ENCODE data around the gene NOTCH4. TPM values are rescaled to one million over a fixed set of nuclear protein-coding genes. Genes with fewer than 3 reads are reported as not detected.

NOTCH4 gene
- total RNA-seq = 0.77 and 0.79 TPM in 2 replicates

DNA sequence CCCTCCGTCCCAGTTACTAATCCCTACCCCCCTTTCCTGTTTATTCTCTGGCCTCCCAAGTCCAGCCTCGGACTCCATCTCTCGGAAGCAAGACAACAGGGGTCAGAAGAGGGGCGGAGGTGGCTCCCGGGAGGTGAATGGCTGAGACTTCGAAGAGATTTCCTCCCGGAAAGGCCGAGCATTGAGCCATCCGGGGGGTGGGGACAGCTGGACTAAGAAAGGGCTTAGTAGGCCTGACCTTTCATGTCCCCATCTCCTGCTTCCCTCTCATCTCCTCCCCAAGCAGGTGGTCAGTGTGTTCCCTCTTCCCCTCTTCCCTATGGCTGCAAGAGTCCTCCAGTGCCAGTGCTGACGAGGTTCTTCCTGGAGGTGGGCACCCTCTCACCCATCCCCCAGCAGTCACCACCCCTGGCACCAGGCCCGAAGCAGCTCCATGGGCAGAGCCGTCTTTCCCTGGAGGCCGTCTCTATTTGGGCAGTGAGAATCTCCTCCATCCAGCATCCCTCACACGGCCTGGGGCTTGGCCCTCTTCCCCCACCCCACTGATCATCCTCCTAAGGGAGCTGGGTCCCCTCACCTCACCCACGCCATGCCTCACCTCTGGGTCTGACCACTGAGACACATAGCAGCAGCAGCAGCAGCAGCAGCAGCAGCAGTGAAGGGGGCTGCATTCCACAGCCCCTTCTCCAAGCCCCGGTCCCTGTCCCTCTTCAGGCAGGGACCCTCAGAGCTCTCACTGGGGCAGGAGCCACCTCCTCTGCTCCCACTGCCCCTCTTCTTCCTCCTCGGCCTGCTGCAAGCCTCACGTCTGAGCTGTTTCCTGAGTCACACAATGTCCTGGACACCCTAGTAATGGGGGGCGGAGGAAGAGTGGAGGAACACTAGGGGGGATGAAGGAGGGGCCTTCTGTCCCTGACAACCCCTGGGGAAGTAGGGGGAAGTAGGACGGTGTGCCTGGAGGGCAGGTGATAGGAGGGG, at the start of gene NOTCH4:
NOTCH4 (minus strand) TSS at position 810 of the 978 bp plus-strand sequence; CDS start at position 671, 139 bp downstream.

GRCh38 chr6:32192608-32193039, 31.2 kb downstream of the NOTCH4 start, which contains the start of gene GPSM3:
Gene GPSM3, minus strand, starts transcription at chr6:32192643. Its CDS starts 130 bp downstream, at chr6:32192513.

DNA sequence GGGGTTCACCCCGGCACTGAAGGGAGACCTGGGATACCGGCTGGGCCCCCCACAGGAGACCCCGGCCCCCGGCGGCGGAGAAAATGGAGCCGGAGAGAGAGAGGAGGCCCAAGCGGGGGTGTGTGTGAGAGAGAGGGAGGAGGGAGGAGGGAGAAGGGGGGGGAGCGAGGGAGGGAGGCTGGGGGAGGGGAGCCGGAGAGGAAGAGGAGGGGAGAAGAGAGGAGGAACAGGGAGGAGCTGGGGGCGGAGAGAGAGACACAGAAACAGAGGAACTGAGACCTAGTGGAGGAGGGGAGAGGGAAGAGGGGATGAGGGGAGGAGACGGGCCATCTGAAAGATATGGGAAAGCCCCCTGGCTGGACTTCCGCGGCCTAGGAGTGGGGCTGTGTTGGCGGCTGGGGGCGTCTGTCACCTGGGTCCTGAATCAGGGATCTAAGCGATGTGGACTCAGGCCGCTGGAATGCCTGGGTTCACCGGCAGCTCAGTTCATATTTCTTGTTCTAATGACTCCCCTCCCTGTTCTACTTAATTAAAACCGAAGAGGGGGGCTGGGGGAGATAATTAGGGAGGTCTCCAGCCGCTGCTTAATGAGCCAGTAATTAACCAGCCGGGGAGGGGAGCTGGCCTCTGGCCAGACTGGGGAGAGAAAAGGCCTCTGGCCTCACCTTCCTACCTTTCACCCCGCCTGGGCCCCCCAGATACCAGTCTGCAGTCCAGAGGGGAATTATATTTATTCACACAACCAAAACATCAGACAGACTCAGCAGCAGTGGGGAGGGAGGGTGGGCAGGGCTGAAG, 33.6 kb downstream of the NOTCH4 start, which contains the start of gene PBX2:
PBX2 (minus strand) TSS at position 149 of the 798 bp plus-strand sequence. CDS start 287 bp downstream, outside the sequence.

GRCh38 chr6:32184084-32184640, 39.7 kb downstream of the NOTCH4 start, which contains the start of gene AGER:
Gene AGER, minus strand, starts transcription at chr6:32184253. Its CDS starts 31 bp downstream, at chr6:32184222.

DNA sequence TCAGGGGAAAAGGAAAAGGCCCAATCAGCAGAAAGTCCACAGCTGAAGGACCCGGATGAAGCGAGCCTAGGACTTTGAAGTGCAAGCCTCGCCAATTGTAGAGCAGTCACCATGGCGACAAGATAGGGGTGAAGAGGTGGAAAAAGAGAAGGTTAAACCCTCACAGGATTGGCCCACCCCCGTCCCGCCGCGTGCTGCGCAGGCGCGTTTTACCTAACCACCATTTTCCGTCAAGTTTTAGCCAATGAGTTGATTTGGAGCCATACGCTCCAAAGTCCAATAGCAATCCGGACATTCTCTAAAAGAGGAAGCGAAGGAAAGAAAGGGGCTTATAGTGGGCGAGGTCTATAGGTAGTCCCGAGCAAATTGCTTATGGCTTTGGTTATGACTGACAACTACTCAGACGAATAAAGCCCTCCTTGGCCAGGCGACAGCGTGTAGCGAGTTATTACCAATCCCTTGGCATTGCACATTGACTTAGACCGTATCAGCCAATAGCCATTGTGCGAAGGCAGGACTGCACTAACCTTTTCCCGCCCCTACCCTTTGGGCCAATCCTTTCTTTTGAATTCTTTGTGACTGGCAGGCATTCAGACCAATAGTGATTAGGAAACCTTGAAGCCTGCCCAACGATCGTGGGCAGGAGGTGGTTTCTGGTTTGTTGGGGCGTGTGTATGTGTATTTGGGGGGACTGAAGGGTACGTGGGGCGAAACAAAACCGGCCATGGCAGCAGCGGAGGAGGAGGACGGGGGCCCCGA, 45.9 kb downstream of the NOTCH4 start, which contains the start of gene RNF5:
RNF5 (plus strand) TSS at position 618 of the 759 bp plus-strand sequence; CDS start at position 725, 107 bp downstream.

DNA sequence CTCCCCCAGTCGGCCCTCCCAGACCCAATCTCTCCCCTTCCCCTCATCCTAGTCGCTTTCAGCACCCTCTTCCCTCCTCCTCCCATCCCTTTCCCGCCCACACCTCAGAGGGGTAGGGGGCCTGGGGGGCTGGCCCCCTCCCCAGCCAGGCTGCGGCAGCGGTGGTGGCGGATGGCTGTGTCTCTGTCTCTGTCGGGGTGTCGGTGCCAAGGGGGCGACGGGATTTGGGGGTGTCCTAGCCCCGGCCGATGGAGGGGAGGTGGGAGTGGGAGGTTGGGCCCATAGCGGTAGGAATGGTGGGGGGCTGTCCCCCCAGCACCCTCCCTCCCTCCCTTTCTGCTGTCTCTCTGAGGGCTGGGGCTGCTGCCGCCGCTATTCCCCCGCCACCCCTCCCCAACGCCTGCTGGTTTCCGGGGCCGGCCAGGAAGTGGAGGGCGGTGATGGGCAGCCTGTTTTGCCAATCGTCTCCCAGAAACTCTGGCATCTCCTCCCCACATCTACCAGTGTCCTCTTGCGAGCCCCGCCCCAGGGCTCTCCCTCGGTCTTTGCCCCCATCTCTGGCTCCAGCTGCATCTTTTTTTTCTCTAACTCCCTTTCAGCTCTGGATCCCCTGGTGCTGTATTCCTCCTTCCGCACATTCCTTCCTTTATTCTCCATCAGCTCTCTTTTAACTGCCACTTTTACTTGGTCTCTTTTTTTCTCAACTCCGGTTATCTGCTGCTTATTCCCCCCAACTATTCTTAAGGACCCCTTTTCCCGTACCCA, 48.0 kb downstream of the NOTCH4 start, which contains the start of gene AGPAT1:
AGPAT1 (minus strand) TSS at position 374 of the 765 bp plus-strand sequence. CDS start 4,588 bp downstream, outside the sequence.

GRCh38 chr6:32164295-32164694, 59.6 kb downstream of the NOTCH4 start, which contains the start of gene EGFL8:
Gene EGFL8, plus strand, starts transcription at chr6:32164595. Its CDS starts 1,571 bp downstream, at chr6:32166166.

GRCh38 chr6:32153564-32154513, 70.0 kb downstream of the NOTCH4 start, which contains the start of gene PPT2:
Gene PPT2, plus strand, starts transcription at chr6:32154141. Its CDS starts 454 bp downstream, at chr6:32154595.

DNA sequence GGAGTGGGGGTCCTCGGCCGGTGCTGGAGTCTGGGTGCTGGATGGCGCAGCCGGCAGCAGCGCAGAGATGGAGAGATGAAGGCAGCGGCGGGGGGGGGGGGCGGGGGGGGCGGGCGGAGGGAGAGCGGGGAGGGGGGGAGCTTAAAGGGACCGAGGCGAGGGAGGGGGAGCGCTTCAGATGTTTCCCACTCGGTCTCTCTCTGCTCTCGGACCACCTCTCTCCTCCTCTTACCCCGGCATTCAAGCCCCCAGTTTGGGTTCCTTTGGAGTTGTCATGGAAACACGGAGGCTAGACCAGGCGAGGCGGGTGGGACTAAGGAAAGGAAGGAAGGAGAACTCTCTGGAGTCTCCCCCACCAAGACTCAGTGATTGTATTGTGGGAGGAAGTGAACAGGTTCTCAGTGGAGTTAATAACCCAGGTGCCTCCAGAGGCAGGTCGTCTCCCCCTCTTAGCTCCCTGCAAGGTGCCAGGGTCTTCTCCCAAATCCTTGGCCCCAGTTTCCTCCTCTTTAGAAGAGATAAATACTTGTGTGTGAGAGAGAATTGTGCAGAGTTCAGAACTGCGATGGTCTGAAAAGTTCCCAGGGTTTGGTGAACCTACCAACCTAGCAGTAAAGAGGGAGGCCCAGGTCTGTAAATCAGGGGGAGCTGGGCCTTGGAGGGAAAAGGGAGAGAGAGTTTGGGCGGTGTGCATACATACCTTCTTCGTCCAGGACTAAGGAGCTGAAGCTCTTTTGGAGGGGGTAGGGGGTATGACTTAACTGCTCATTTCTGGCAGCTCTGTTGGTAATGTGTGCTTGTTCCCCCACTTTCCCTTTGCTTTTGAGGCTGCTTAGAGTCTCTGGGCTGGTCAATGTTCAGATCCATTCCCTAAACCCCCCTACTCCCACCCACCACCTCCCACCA, 71.8 kb downstream of the NOTCH4 start, which contains the start of gene PRRT1:
PRRT1 (minus strand) TSS at position 77 of the 906 bp plus-strand sequence. CDS start 112 bp downstream, outside the sequence.

Other genes starting within 250 kb of the NOTCH4 start
- 13.1 and 13.6 TPM in 2 replicates for gene C4A, start 242.0 kb downstream of the NOTCH4 start, total RNA-seq
- gene C4B, start 209.3 kb downstream of the NOTCH4 start, total RNA-seq = 8.8 and 15.4 TPM in 2 replicates
- under 0.01 TPM in 1 of 2 replicates, not detected in the other for gene CYP21A2, start 185.7 kb downstream of the NOTCH4 start, total RNA-seq
- gene TNXB, start 114.7 kb downstream of the NOTCH4 start, total RNA-seq = 10.6 and 39.2 TPM in 2 replicates
- gene ATF6B, start 95.8 kb downstream of the NOTCH4 start, total RNA-seq = 10.2 and 12.0 TPM in 2 replicates
- 7.3 and 8.9 TPM in 2 replicates for gene FKBPL, start 93.8 kb downstream of the NOTCH4 start, total RNA-seq
- gene PRRT1, start 72.1 kb downstream of the NOTCH4 start, total RNA-seq = 0.09 and 0.32 TPM in 2 replicates
- 18.6 and 39.7 TPM in 2 replicates for gene PPT2, start 69.9 kb downstream of the NOTCH4 start, total RNA-seq
- 1.6 and 2.4 TPM in 2 replicates for gene EGFL8, start 59.5 kb downstream of the NOTCH4 start, total RNA-seq
- 21.9 and 22.2 TPM in 2 replicates for gene AGPAT1, start 48.0 kb downstream of the NOTCH4 start, total RNA-seq
- 14.4 and 15.6 TPM in 2 replicates for gene RNF5, start 45.7 kb downstream of the NOTCH4 start, total RNA-seq
- 0.16 and 0.17 TPM in 2 replicates for gene AGER, start 39.8 kb downstream of the NOTCH4 start, total RNA-seq
- gene PBX2, start 33.9 kb downstream of the NOTCH4 start, total RNA-seq = 27.9 and 31.4 TPM in 2 replicates
- 0.17 and 0.95 TPM in 2 replicates for gene GPSM3, start 31.4 kb downstream of the NOTCH4 start, total RNA-seq
- gene TSBP1, start 147.8 kb upstream of the NOTCH4 start, total RNA-seq = not detected in 2 replicates
- gene BTNL2, start 183.1 kb upstream of the NOTCH4 start, total RNA-seq = not detected in 2 replicates
- gene HLA-DRA, start 215.8 kb upstream of the NOTCH4 start, total RNA-seq = 0.17 and 0.95 TPM in 2 replicates